SU-DHL-6 (cell line): Measurements from ENCODE around the gene PRKCA.

Experiments
- EZH2phosphoT487 ChIP-seq: fragments of 200-600 bp; sonication (generic), shearing (Covaris generic); conservative IDR thresholded peaks from 2 replicates; pipeline ENCODE4 v1.6.1; 2018; ENCODE audit warnings: mild to moderate bottlenecking, antibody characterized with exemption, low read length, moderate library complexity, mixed read lengths
- TF ChIP-seq, protein P1 (sequence below): fragments of 200-600 bp; sonication (generic); IDR thresholded peaks from one replicate; pipeline ENCODE4 v1.5.1; 2017; ENCODE audit warnings: antibody characterized with exemption, mild to moderate bottlenecking, low read length, moderate library complexity; ENCODE audit not compliant: insufficient read depth, poor library complexity, severe bottlenecking

DNA sequence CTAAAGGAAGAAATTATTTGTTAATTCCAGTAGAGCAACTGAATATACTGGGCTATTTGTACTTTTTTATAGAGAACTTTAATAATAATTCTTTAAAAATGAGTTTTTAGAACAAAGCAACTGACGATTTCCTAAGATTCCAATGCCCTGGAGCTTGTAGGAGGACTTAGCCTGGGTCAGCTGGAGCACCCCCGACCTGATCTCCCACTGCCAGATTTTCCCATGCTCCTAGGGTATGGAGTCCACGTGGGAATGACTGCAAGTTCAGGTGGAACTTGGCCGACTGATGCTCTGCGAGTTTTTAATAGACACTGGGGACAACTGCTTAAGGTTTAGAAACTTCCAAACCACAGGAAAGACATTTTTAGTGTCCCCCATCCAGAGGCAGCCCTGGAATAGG, 507.0 kb downstream of the PRKCA start:
- TF ChIP-seq, protein P1, sequence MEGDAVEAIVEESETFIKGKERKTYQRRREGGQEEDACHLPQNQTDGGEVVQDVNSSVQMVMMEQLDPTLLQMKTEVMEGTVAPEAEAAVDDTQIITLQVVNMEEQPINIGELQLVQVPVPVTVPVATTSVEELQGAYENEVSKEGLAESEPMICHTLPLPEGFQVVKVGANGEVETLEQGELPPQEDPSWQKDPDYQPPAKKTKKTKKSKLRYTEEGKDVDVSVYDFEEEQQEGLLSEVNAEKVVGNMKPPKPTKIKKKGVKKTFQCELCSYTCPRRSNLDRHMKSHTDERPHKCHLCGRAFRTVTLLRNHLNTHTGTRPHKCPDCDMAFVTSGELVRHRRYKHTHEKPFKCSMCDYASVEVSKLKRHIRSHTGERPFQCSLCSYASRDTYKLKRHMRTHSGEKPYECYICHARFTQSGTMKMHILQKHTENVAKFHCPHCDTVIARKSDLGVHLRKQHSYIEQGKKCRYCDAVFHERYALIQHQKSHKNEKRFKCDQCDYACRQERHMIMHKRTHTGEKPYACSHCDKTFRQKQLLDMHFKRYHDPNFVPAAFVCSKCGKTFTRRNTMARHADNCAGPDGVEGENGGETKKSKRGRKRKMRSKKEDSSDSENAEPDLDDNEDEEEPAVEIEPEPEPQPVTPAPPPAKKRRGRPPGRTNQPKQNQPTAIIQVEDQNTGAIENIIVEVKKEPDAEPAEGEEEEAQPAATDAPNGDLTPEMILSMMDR: no peak
- TF ChIP-seq EZH2phosphoT487: no peak
